ENCODE measurements around the gene SENP8.
"Not testable (repeated sequence)": the region's sequence is repeated elsewhere in the genome, so short reads cannot be mapped to it uniquely, and the experiment has no call there.

Gene SENP8

DNA sequence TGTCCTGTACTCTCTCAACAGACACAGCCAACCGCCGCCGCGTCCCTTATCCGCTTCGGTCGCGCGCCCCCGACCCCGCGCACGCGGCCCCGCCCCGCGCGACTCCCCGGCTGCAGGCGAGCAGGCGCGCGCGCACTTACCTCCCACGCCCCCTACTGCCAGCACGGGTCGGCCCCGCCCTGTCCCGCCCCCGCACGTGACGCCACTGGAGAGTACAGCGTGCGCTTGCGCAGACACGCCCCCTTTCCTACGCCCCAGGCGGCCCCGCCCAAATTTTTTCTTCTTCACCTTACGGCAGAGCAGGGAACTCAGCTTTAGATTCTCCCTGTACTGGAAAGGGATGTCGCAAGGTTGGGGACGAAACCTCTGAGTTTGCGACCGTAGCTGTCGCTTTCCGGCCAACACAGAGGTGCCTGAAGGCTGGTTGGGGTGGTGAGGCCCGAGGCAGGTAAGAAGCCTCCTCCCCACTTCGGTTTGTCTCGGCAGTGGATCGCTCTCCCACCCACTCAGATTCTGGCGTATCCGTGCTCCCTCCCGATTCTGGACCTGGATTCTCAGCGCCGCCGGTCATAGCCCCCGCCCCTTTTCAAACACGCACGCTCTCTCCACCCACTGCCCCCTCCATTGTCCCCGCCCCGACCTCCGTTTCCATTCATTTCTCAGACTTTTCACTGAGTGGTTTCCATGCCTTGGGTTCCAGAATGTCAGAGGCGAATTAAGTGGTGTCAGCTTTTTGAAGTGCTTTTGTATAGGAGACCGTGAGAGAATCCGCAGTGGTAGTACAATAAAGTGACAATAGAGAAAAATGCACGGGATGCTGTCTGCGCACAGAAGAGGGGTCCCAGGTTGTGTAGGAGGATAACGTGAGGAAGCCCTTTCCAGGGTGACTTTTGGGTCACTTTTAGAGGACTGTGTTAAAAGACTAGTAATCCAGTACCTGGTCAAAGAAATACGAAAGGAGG lies at the start of gene SENP8, which contains the start of gene MYO9A:
Gene SENP8 (plus strand): TSS at position 387 of the 962 bp plus-strand sequence. CDS start 21,221 bp downstream, outside the sequence.
Gene MYO9A (minus strand): TSS at position 134 of the 962 bp plus-strand sequence. CDS start 71,587 bp downstream, outside the sequence.
- peak; percentile 78 for FAIRE-seq

DNA sequence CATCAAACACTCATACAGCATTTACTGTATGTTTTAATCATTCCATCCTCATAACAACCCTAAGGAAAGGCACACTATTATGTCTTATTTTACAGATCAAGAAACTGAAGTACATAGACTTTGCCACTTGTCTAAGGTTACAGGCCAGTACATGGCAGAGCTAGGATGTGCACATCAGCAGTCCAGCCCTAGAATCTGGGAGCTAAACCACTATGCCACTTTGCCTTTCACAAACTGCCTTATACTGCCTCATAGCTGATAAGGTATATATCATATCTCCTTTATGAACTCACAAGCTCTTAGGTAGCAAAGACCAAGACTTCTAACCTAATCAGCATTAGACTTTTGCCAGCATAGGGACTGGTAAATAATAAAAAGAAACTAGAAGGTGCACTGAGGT lies 49.3 kb upstream of the SENP8 start:
- FAIRE-seq: no peak

DNA sequence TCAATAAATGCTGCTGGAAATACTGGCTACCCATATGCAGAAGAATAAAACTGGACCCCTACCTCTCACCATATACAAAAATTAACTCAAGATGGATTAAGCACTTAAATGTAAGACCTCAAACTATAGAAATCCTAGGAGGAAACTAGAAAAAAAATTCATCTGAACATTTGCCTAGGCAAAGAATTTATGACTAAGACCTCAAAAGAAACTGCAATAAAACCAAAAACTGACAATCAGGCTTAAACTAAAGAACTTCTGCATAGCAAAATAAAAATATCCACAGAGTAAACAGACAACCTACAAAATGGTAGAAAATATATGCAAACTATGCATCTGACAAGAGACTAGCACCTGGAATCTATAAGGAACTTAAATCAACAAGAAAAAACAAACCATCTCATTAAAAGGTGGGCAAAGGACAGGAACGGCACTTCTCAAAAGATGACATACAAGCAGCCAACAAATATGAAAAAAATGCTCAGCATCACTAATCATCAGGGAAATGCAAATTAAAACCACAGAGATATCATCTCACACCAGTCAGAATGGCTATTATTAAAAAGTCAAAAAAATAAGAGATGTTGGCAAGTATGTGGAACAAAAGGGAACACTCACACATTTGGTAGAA lies 47.3 kb upstream of the SENP8 start:
- FAIRE-seq: no peak

DNA sequence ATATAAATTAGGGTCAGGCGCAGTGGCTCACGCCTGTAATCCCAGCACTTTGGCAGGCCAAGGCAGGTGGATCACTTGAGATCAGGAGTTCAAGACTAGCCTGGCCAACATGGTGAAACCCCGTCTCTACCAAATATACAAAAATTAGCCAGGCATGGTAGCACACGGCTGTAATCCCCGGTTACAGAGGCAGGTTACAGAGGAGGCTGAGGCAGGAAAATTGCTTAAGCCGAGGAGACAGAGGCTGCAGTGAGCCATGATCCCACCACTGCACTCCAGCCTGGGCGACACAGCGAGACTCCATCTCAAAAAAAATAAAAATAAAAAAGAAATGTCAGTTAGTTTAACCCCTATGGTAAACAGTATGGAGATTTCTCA lies 46.8 kb upstream of the SENP8 start:
- not testable (repeated sequence) for FAIRE-seq

GRCh38 chr15:72074335-72075060 lies 43.7 kb upstream of the SENP8 start:
- no peak for FAIRE-seq

DNA sequence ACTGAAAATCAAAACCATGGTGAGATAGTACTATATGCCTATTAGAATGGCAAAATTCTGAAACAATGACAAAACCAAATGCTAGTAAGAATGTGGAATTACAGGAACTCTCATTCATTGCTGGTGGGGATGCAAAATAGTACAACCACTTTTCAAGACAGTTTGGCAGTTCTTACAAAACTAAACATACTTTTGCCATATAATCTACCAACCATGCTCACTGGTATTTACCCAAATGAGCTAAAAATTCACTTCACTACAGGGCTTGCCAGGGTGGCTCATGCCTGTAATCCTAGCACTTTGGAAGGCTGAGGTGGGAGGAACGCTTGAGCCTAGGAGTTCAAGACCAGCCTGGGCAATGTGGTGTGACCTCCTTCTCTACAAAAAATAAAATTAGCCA lies 40.3 kb upstream of the SENP8 start:
- no peak for FAIRE-seq

DNA sequence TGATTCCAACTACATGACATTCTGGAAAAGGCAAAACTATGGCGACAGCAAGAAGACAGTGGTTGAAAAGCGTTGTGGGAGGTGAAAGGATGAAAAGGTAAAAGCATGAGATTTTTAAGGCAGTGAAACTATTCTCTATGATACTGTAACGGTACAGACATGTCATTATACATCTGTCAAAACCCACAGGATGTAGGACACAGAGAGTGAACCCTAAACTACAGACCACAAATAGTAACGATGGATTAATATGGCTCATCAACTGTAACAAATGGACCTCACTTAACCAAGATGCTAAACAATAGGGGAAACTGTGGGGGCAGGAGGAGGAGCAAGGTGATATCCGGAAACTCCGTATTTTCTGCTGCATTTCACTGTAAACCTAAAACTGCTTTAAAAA lies 39.3 kb upstream of the SENP8 start:
- no peak for FAIRE-seq

DNA sequence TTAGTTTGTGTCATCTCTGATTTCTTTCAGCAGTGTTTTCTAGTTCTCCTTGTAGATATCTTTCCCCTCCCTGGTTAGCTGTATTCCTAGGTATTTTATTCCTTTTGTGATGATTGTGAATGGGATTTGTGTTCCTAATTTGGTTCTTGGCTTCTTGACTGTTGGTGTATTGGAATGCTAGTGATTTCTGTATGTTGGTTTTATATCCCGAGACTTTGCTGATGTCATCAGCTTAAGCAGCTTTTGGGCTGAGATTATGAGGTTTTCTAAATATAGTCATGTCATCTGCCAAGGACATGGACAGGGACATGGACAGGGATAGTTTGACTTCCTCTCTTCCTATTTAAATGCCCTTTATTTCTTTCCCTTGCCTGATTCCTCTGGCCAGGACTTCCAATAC lies 36.0 kb upstream of the SENP8 start:
- FAIRE-seq: no peak

- FAIRE-seq: no peak
These were observed 32.0 kb upstream of the SENP8 start for GRCh38 chr15:72086010-72086697.

GRCh38 chr15:72086920-72087648 lies 31.1 kb upstream of the SENP8 start:
- no peak for FAIRE-seq

- FAIRE-seq: no peak
These were observed 26.2 kb upstream of the SENP8 start for GRCh38 chr15:72092006-72092405.

- no peak for FAIRE-seq
These were observed 25.5 kb upstream of the SENP8 start for GRCh38 chr15:72092691-72093090.

GRCh38 chr15:72096796-72097195 lies 21.4 kb upstream of the SENP8 start:
- no peak for FAIRE-seq

GRCh38 chr15:72098040-72098439 lies 20.2 kb upstream of the SENP8 start:
- no peak for FAIRE-seq

- FAIRE-seq: no peak
These were observed 19.0 kb upstream of the SENP8 start for GRCh38 chr15:72099155-72099554.

DNA sequence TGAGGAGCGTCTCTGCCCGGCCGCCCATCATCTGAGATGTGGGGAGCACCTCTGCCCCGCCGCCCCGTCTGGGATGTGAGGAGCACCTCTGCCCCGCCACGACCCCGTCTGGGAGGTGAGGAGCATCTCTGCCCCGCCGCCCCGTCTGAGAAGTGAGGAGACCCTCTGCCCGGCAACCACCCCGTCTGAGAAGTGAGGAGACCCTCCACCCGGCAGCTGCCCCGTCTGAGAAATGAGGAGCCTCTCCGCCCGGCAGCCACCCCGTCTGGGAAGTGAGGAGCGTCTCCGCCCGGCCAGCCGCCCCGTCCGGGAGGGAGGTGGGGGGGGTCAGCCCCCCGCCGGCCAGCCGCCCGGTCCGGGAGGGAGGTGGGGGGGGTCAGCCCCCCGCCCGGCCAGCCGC lies 17.7 kb upstream of the SENP8 start:
- not testable (repeated sequence) for FAIRE-seq

- FAIRE-seq: no peak
These were observed 13.1 kb upstream of the SENP8 start for GRCh38 chr15:72105111-72105510.

GRCh38 chr15:72106068-72106467 lies 12.1 kb upstream of the SENP8 start:
- FAIRE-seq: no peak

- no peak for FAIRE-seq
These were observed 7.8 kb upstream of the SENP8 start for GRCh38 chr15:72110355-72110754.

DNA sequence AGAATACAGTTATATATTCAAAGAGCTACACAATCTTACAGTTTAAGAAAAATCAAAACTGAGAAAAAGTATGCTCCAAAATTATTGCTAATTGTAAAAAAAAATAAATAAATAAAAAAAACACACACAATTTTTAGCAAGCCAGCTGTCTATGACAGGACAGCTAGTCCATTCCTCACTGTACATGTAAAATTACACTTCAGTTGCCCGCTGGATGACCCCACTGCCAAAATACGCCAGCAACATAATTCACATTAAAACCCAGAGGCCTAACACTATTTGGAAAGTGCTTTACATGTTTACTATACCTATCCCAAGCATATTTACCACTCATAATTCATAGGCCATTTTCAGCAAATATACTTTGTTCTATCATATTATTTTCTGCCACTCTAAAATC lies 6.1 kb upstream of the SENP8 start:
- no peak for FAIRE-seq

DNA sequence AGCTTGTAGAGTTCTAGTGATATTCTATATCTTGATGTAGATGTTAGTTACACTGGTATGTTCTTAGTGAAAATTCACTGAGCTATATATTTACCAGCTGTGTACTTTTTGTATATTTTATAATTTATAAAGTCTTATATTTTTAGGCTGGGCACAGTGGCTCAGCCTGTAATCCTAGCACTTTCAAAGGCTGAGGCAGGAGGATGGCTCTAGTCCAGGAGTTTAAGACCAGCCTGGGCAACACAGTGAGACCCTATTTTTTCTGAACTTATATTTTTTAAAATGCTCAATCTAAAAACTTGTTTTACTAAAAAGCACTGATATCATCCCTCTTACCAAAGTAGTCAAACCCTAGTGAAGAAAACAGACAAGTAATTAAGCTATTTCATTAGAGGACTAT lies 5.4 kb upstream of the SENP8 start:
- FAIRE-seq: no peak
